ENCODE results near the gene KIAA1671.

The KIAA1671 gene

GRCh38 chr22:25018009-25018408 is 65.5 kb downstream of the KIAA1671 start:
- no peak for DNase-seq

GRCh38 chr22:25019427-25020184 is 67.1 kb downstream of the KIAA1671 start:
- DNase-seq: no peak

DNA sequence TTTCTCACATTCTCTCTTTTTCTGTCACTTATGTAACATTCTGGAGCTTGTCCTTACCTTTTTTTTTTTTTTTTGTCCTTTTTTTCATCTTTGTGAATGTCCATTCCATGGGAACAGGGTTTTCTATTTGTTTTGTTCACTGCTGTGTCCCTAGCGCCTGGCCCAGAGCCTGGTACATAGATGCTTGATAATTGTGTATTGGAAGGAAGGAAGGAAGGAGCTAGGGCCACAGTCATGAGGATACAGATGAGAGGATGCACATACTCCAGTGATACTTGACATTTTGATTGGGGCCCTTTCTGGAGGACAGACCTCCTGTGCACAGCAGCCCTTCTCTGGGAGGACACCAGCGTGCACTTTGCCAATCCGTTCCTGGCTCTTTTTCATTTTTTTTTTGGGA is 68.9 kb downstream of the KIAA1671 start:
- no peak for DNase-seq

DNA sequence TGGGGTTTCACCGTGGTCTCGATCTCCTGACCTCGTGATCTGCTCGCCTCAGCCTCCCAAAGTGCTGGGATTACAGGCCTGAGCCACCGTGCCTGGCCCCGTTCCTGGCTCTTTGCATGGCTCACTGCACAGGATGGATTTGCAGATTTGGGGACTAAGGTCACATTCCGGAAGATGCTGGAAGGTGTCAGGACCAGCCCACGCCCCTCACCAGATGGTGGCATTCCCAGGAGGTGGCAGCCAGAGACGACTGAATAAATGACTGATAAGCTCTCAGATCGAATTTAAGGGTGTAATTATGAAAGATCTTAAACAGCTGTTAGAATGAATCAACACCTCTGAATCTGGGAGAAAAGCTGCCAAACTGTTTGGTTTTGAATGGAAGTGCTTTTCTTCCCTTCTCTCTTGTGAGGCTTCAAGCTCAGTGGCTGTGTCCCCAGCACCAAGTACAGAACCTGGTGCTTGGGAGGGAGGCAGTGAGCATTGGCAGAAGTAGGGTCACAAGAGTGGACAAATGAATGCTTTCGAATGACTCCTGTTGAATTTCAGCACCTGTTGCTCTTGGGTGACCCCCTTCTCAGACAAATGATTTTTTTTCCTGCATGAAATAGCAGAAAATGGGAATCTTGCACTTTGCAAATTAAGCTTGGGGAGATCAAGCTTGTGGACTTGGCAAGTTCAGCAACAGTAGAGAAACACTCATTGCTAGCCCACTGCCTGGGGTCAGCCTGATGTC is 69.6 kb downstream of the KIAA1671 start:
- DNase-seq: no peak

DNA sequence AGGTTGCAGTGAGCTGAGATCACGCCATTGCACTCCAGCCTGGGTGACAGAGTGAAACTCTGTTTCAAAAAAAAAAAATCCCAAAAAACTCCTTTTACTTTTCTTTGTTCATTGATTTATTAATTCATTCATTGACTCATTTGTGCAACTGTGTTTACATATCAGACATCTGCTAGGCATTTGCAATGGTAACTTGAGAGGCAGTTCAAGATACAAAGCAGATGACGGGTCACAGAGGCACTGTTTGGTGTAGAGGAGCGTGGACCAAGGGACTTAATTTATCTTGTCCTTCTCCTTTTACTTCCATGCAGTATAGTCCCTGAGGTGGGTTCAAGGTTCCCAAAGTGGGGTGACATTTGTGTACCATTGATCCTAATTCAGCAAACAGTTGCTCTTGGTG is 71.4 kb downstream of the KIAA1671 start:
- no peak for DNase-seq

GRCh38 chr22:25024895-25025294 is 72.4 kb downstream of the KIAA1671 start:
- no peak for DNase-seq

- DNase-seq: no peak
These were observed 73.2 kb downstream of the KIAA1671 start for GRCh38 chr22:25025491-25026400.

DNA sequence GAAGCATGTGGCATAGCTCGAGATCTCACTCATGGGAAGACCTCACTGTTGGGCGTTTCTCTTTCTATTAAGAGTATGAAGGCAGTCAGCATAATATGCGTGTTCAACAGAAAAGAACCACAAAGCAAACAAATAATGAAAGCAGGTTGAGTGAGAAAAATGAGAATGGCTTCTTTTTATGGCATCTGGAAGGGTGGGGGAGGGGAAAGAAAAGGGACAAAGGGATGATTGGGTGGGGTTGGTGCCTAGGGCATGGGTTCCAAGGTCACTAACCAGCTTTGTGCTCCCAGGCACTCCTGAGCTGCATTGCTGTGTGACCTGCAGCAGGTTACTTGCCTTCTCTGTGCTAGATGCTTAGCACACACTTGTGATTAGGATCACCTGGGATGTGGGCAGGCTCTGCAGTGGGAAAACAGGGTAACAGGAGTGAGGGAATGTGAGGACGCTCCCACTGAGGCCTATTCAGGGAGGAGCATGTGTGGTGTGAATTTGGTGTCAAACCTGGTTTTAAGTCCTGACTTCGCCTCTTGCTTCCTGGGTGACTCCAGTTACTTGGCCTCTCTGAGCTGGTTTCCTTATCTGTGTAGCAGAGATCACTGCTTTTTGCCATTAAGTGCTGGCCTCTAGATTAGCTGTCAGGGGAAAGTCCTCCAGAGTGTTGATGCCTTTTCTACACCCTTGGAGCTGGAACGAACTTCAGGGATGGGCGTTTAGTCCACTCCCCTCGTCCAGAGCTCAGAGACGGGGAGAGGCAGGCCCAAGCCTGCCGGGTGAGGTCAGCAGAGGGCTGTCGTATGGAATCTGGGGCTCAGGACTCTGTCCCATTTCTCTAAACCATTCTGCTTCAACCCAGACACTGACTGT is 74.8 kb downstream of the KIAA1671 start:
- no peak for DNase-seq

DNA sequence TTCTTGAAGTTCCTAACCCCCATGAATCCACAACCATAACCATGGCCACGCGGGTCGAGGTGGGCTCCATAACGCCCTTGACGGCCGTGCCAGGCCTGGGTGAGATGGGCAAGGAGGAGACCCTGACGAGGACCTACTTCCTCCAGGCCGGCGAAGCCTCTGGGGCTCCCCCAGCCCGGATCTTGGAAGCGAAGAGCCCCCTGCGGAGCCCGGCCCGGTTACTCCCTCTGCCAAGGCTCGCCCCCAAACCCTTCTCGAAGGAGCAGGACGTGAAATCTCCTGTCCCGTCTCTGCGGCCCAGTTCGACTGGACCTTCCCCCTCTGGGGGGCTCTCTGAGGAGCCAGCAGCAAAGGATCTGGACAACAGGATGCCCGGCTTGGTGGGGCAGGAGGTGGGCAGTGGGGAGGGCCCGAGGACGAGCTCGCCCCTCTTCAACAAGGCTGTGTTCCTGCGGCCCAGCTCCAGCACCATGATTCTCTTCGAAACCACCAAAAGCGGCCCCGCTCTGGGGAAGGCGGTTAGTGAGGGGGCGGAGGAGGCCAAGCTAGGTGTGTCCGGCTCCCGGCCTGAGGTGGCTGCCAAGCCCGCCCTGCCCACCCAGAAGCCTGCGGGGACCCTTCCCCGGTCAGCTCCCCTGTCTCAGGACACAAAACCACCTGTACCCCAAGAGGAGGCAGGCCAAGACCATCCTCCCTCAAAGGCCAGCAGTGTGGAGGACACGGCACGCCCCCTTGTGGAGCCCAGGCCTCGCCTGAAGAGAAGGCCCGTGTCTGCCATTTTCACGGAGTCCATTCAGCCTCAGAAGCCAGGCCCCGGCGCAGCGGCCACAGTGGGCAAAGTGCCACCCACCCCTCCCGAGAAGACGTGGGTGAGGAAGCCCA is 75.7 kb downstream of the KIAA1671 start:
- DNase-seq: no peak

- DNase-seq: no peak
These were observed 76.3 kb downstream of the KIAA1671 start for GRCh38 chr22:25028841-25029141.

GRCh38 chr22:25029181-25029580 is 76.7 kb downstream of the KIAA1671 start:
- no peak for DNase-seq

DNA sequence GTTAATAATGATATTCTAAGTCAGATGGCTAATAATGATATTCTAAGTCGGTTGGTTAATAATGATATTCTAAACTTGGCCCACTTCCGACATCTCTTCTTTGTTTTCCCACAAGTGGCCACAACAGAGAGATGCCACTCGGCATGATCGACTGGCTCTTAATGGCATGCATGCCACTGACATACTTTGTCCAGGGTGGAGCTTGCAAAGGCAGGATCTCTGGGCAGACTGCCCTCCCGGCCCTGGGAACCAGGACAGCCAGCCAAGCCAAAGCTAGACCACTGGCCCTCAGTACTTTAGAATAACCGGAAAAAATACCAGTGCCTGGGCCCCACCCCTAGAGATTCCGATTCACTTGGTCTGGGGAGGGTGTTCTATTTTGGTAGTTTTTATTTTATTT is 78.1 kb downstream of the KIAA1671 start:
- DNase-seq: no peak

DNA sequence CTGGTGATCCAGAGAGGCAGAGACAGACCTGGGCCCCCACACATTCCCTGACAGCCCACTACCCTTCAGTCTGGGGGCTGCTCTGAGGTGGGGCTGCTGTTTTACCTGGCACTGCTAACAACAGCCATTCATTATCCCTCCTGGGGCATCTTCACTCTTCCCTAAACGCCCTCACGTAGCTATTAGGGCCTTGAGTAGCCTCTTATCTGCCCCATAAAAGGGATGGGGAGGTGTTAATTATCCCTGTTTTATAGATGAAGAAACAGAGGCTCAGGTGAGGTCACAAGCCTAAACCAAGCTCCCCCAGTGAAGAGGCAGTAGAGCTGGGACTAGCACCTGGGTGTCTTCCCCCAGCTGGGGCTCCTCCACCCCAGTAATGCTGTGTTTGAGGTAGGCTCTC is 79.5 kb downstream of the KIAA1671 start:
- no peak for DNase-seq

GRCh38 chr22:25035715-25036114 is 83.2 kb downstream of the KIAA1671 start:
- DNase-seq: no peak

DNA sequence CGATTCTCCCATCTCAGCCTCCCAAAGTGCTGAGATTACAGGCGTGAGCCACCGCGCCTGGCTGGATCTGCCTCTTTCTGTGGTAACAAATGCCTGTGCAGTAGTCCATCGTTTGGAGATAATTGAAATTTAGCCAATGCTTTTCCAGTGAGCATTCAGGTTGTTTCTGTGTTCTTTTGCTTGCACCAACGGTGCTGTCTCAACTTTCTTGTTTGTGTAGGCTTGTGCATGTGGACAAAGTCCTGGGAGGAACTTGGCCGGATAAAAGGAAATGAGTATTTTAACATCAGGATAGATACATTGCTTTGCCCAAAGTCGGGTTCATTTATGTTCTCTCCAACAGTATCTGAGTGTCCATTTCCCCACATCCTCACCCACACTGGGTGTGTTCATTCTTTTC is 85.7 kb downstream of the KIAA1671 start:
- no peak for DNase-seq

DNA sequence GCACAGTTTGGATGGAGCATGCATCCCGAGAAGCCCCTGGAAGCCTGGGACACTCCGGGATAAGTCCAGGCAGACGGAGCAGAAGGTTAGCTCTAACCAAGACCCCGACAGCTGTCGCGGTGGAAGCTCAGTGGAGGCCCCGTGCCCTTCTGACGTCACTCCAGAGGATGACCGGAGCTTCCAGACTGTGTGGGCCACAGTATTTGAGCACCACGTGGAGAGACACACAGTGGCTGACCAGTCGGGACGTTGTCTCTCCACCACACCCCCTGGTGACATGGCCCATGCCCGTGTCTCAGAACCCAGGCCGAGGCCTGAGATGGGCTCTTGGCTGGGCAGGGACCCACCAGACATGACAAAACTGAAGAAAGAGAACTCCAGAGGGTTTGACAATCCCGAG is 86.3 kb downstream of the KIAA1671 start:
- no peak for DNase-seq

- DNase-seq: no peak
These were observed 86.7 kb downstream of the KIAA1671 start for GRCh38 chr22:25039255-25039654.

- DNase-seq: no peak
These were observed 87.2 kb downstream of the KIAA1671 start for GRCh38 chr22:25039754-25040153.

DNA sequence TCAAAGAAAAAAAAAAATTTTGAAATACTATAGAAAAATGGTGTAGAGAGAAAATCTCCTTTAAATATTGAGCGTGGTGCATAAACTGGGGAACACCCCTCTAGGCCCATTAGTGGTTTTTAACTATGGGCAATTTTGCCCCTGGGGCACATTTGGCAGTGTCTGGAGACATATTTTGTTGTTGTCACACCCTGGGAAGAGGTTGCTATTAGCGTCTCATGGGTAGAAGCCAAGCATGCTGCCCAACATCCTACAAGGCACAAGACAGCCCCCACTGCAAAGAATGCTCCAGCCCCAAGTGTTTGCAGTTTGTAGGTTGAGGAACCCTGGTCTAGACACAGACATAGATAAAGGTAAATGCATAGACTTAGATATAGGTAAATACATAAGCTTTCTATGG is 92.6 kb downstream of the KIAA1671 start:
- DNase-seq: no peak

DNA sequence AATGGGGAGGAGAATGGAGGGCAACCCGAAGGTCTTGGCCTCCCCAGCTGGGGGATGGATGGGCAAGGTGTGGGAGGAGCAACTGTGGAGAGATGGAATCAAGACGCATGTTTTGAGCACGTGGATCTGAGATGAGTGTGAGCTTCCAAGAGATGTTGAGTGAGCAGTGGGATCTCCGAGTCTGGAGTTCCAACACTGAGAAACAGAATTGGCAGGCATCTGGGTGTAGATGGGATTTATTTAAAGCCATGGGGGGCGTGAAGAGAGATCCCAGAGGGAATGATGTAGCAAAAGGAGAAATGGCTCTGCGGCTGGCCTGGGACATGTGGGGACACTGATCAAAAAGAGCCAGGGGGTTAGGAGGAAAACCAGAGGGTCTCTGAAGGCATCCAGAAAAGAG is 95.6 kb downstream of the KIAA1671 start:
- DNase-seq: no peak

Data from activated CD4-positive, alpha-beta T cell treated with anti-CD3 and anti-CD28 coated beads, Interleukin-2, amount 50 U/mL, for 1 hour (primary cell).